ENCODE results near the gene CIDEA. TPM values are rescaled to one million over a fixed set of nuclear protein-coding genes. Genes with fewer than 3 reads are reported as not detected.

Gene CIDEA
- total RNA-seq, 1 donor from 2014 or later: not detected

DNA sequence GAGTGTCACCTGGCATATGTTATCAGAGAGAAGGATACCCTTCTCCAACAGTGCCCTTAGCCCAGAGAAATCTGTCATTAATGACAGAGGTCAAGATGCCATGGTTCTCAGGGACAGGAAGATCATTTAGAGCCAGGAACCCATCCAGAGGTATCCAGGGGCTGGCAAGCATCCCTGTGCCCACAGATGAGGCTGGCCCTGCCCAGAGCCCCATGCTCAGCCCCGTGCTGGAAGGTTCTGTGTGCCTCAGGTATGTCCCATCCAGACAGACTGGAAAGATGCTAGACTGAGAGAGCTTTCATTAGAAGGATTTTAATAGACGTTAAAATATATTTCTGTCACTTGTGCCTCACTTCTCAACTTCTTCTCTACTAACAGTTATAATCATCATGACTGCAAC, 45.7 kb downstream of the CIDEA start:
- Histone ChIP-seq H3K9me3 (peaks cover 0 to 3% of the 10 kb centered on the region in 2 donors), H3K4me1 (no peaks in the 10 kb centered on the region), H3K36me3 (no peaks in the 10 kb centered on the region), H3K27ac (no peak overlapping the region), H3K27me3 (no peaks in the 10 kb centered on the region), H3K4me3 (no peak overlapping the region)
- peak in 1 of 2 donors; percentile 58 for DNase-seq (ENCODE audit: low spot score in 2 of 2)
- TF ChIP-seq, protein P1, sequence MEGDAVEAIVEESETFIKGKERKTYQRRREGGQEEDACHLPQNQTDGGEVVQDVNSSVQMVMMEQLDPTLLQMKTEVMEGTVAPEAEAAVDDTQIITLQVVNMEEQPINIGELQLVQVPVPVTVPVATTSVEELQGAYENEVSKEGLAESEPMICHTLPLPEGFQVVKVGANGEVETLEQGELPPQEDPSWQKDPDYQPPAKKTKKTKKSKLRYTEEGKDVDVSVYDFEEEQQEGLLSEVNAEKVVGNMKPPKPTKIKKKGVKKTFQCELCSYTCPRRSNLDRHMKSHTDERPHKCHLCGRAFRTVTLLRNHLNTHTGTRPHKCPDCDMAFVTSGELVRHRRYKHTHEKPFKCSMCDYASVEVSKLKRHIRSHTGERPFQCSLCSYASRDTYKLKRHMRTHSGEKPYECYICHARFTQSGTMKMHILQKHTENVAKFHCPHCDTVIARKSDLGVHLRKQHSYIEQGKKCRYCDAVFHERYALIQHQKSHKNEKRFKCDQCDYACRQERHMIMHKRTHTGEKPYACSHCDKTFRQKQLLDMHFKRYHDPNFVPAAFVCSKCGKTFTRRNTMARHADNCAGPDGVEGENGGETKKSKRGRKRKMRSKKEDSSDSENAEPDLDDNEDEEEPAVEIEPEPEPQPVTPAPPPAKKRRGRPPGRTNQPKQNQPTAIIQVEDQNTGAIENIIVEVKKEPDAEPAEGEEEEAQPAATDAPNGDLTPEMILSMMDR (IDR thresholded peaks at IDR 0.05): no peak
- intact Hi-C loops (cut with DNase I): loop anchor here (10.0 kb wide), 1 partner anchor 445 kb away; the partner anchor contains the start of gene CHMP1B

DNA sequence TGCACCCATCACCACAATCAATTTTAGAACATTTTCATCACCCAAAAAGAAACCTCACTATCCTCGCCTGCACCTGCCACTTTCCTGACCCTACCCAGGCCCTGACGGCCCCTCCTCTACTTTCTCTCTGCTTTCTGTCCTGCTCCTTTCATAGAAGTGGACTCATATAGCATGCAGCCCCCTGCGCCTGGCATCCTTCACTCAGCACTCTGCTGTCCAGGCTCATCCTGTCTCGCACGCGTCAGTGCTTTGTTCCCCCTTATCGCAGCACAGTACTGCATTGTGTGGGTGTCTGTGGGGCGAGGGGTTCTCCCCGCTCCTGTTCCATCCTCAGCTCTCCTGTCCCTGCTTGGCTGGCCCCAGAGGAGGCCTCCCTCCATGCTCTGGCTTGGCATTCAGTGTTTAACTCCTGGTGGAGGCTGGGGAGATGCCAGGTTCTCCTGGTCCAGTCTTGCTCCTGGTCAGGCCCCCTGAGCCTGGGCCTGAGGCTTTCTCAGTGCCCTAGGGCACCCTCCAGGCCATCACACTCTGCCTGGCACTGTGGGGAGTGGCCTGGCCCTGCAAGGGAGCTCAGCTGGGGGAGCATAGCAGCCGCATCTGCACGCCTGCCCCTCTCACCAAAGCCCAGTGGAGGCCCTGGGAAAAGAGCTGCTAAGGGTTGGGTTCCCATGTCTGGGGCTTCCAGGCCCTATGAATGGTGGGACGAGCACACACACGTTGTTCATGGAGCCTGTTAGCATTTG, 47.3 kb downstream of the CIDEA start:
- intact Hi-C loops (cut with DNase I): loop anchor here (10.0 kb wide), 1 partner anchor 447 kb away; the partner anchor contains the start of gene CHMP1B
- no peaks in the 10 kb centered on the region for H3K27me3 ChIP-seq
- H3K4me3 ChIP-seq: no peak overlapping the region
- peak in 1 of 2 donors; percentile 55 for DNase-seq (ENCODE audit: low spot score in 2 of 2)
- no peaks in the 10 kb centered on the region for H3K36me3 ChIP-seq
- TF ChIP-seq, protein P1 (IDR thresholded peaks at IDR 0.05): no peak
- no peak overlapping the region for H3K27ac ChIP-seq
- peaks cover 0 to 2% of the 10 kb centered on the region in 2 donors for H3K4me1 ChIP-seq
- peaks cover 0 to 3% of the 10 kb centered on the region in 2 donors for H3K9me3 ChIP-seq

DNA sequence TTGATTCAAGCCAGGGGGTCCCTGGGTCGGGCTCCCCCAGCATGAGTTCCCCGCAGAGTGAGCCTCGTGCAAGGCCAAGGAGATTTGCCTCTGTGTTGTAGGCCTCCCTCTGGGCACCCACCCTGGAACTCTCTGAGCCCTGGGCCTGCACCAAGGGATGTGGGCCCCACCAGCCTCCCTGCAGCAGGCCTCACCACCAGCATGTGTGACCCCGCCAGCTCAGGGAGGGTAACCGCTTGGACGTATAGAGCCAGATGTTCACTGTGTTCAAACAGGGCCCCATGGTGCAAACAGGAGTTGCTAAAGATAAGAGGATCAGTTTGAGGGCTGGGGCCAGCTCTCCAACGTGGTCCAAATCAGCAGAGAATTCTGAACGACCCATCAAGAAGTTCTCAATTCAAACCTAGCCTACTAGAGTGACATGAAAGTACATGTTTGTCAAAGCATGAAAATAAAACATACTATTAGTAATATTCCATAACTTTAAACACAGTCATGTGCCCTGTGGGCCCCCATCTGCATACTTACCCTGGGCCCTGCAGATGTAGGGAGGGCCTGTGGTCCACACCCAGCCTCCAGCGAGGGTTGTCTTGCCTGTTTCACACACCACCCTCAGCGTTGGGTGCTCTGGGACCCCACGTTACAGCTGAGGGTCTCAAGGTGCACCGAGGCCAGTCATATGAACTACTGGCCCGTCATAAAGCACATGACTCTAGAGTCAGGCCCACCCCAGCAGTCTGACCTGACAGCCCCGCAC, 48.4 kb downstream of the CIDEA start:
- intact Hi-C loops (cut with DNase I): loop anchor here (10.0 kb wide), 1 partner anchor 448 kb away; the partner anchor contains the start of gene CHMP1B
- Histone ChIP-seq H3K27ac (no peak overlapping the region), H3K36me3 (no peaks in the 10 kb centered on the region), H3K27me3 (no peaks in the 10 kb centered on the region), H3K9me3 (peaks cover 0 to 3% of the 10 kb centered on the region in 2 donors), H3K4me1 (peaks cover 0 to 5% of the 10 kb centered on the region in 2 donors), H3K4me3 (no peak overlapping the region)
- DNase-seq (ENCODE audit: low spot score in 2 of 2): peak in 1 of 2 donors; percentile 51
- TF ChIP-seq, protein P1 (IDR thresholded peaks at IDR 0.05): no peak

DNA sequence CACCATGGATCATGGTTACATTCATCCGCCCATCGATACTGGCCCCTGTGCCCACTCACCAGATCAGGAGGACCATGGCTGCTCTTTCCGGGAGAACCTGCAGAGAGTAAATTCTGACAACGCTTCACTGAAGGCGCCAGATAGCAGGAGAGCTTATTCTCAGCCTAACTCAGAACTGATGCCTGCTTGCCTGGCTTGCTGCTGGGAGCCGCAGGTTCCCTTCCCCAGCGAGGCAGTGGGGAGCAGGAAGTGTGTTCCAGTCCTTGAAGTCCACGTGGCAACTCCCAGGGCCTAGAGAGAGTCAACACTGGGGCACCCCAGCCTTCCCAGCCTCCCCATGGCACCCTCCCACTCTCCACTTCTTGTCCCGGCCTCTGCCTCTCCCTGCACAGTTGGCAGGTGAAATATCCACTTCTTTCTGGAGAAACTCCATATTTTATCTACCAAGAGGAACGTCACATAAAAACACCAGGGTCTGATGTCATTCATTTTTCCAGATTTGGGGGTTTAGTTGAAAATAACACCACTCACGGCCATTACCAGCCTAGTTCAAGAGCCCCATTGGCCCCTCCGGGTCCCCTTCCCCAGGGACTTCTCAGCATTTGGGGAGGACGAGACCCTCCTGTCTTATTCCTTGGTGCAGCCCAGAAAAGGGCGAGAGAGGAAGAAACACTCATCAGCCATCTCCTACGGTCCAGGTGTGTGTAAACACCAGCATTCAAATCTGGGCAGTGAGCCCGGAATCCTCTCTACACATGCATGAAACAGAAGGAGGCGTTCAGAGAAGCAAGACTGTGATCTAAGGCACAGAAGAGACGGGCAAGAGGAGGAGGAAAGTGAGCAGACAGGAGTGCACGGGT, 50.4 kb downstream of the CIDEA start:
- Histone ChIP-seq H3K36me3 (no peaks in the 10 kb centered on the region), H3K27ac (no peak overlapping the region), H3K27me3 (no peaks in the 10 kb centered on the region), H3K4me3 (no peak overlapping the region), H3K4me1 (peaks cover 3 to 8% of the 10 kb centered on the region in 2 donors), H3K9me3 (no peaks in the 10 kb centered on the region)
- peak in 1 of 2 donors; percentile 55 for DNase-seq (ENCODE audit: low spot score in 2 of 2)
- TF ChIP-seq, protein P1 (IDR thresholded peaks at IDR 0.05): no peak
- intact Hi-C loops (cut with DNase I): loop anchor here (10.0 kb wide), 1 partner anchor 450 kb away; the partner anchor contains the start of gene CHMP1B

DNA sequence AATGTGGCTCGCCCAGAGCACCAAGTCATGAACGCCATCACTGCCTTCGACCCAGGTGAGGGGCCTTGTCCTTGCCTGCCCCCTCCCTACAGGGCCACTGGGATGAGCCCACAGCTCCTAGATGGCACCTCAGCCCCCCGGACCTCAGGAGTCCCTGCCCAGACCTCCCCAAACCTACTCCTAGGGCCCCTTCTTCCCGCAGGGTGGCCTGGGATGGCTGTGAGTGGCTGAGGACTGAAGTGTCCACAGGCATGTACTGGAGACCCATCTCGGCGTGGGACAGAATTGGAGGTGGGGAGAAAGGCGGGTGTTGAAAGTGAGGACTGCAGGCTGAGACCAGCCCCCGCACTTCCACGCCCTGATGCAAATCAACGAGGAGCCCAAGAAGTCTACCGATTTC, 51.0 kb downstream of the CIDEA start:
- TF ChIP-seq, protein P1 (IDR thresholded peaks at IDR 0.05): no peak
- H3K4me3 ChIP-seq: no peak overlapping the region
- H3K27me3 ChIP-seq: no peaks in the 10 kb centered on the region
- peaks cover 0 to 4% of the 10 kb centered on the region in 2 donors for H3K36me3 ChIP-seq
- H3K9me3 ChIP-seq: no peaks in the 10 kb centered on the region
- H3K27ac ChIP-seq: no peak overlapping the region
- H3K4me1 ChIP-seq: peaks cover 9 to 14% of the 10 kb centered on the region in 2 donors
- DNase-seq (ENCODE audit: low spot score in 2 of 2): no peak
- intact Hi-C loops (cut with DNase I): loop anchor here (10.0 kb wide), 1 partner anchor 450 kb away; the partner anchor contains the start of gene CHMP1B
